GM18519 (cell line): ENCODE measurements around the gene ROR2.

Experiments
- ATAC-seq: cut with Tn5 transposase; IDR thresholded peaks from one replicate; pipeline ENCODE4 v1.9.1; 2021; ENCODE audit warnings: mild to moderate bottlenecking, moderate library complexity; ENCODE audit not compliant: unreplicated experiment, low FRiP score

ROR2 gene

DNA sequence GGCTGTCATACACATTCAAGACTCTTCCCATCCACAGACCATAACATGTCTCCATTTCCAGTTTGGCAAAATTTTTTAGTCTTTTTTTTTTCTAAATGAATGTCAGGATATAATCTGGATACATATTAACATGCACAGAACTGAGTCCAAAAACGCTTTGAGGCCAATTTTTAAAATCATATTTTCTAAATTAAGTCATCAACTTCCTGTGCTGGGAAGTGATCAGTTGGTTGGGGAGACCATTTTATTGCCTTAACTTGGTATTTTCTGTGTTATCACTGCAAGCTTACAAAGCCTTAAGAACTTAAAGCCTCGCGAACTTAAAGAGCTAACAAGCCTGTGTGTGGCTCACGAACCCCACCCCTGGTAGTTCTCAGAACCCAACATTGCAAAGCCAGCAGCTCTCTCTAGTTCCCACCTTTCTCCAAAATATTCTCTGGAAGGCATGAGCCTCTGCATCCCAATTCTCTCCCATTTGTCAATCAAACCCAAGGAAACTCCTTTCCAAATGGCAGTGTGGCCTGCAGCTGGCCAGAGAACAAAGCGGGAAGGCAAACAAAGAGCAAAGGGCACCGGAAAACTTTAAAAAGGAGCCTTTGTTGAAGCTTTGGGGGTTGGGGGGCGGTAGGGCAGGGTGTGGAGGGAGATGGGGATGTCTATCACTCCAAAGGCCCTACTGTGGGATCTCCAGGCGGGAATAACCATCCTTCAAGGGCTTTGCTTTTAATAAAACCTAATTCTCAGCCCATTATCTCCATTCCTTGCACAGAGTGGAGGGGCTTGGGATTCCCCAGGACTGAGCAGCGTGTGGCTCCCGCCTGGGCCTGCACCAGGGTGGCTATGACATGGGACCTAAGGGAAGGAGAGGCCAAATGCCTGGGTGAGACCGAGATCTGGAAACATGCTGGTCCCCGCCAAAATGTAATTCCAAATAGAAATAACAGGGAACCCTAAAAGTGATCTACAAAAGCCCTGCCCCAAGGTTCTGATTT is 65.0 kb downstream of the ROR2 start:
- no peak for ATAC-seq

DNA sequence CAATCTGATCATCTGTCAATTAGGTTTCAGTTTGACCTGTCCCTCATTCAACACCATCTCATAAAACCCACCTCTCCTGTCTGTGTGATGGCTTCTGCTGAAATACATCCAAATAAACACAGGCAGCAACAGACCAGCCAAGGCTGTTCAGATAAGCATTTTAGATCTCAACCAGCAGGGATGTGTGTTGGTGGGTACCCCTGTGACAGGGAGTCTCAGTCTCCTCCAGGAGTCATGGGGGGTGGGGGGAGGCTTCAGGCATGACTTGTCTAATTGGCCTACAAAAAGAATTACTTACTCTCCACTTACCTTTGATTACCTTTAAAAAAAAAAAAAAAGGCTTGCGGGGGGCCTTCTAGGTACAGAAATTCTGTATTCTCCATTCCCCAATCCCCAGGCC is 65.9 kb downstream of the ROR2 start:
- ATAC-seq = no peak

DNA sequence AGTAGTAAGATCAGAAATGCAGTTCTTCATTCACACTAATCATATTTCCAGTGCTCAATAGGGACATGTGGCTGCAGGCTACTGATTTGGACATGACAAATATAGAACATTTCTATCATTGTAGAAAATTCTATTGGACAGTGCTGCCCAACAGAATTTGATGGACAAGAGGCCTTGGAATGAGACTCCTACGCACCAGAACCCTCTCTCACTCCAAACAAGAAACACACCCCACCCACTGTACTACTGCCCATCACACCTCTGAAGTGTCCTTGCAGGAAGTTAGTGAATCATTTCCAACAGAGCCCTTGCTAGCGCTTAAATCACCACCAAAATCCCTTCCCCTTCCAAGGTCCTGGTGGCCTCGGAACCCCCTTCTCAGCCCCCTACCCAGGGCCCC is 66.5 kb downstream of the ROR2 start:
- no peak for ATAC-seq

DNA sequence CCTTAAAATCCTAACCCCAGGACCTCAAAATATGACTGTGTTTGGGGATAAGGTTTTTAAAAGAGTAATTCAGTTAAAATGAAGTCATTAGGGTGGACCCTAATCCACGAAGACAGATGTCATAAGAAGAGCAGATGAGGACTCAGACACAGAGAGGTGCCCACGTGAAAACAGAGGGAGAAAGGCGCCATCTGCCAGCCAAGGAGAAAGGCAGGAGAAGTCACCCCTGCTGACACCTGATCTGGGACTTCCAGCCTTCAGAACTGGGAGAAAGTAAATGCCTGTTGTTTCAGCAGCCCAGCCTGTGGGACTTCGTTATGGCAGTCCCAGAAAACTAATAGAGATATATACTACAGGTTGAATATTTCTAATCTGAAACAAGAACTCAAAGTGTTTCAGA is 67.4 kb downstream of the ROR2 start:
- ATAC-seq = no peak

DNA sequence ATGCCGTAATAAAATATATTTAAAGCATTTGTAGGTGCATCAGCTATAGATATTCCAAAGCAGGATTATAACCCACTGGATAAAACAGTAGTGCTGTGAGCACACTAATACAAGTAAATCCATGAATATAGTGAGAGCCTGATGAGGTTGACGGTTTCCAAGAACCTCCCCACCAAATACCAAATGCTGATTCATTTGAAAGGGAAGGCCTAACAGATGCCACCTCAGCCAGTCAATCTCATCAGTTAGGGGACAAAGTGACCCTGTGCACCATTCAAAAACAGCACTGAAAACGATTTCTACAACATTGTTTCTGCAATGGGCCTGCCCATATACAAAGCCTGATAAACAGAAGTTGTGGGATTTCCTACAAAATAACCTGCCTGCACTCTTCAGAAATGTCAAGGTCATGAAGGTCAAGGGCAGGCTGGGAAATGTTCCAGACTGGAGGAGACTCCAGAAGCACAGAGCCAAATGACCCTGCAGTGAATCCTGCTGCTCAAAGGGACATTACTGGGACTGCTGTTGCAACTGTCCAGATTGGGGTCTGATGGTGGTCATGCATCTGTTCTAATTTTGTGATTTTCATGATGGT is 69.6 kb downstream of the ROR2 start:
- ATAC-seq = no peak

DNA sequence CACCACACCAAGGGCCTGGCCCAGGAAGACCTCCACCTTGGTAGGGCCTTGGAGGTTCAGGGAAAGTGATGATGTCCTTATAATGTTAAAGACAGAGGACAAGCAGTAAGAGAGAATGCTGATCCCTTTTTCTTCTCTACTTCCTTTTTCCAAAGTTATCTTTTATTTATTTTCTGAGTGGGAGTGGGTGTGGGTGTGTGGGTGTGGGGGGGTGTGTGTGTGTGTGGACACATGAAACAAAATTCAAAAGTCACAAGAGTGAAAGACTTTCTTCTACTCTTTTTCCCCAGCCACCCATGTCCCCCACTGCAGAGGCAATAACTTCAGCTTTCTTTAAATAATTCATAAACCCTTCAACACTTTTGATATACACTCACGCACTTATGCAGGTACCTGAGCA is 70.8 kb downstream of the ROR2 start:
- ATAC-seq = no peak

DNA sequence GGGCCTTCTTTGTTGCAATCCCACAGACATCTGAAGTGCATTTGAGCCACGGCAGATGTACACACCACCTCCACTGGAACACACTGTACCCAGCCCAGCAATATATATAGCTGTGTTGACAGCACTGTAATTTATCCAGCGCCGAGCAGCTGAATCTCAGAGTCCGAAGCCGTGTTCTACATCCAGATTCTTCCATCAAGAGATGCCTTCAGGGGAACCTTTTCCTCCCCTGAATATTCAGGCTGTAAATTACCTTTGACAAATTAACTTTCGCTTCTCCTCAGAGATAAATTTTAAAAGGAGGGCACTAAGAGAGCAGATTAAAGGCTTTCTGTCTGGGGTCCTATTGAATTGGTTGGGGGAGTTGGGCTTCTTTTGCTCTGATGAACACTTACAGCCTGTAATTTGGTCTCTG is 76.4 kb downstream of the ROR2 start:
- ATAC-seq = no peak

DNA sequence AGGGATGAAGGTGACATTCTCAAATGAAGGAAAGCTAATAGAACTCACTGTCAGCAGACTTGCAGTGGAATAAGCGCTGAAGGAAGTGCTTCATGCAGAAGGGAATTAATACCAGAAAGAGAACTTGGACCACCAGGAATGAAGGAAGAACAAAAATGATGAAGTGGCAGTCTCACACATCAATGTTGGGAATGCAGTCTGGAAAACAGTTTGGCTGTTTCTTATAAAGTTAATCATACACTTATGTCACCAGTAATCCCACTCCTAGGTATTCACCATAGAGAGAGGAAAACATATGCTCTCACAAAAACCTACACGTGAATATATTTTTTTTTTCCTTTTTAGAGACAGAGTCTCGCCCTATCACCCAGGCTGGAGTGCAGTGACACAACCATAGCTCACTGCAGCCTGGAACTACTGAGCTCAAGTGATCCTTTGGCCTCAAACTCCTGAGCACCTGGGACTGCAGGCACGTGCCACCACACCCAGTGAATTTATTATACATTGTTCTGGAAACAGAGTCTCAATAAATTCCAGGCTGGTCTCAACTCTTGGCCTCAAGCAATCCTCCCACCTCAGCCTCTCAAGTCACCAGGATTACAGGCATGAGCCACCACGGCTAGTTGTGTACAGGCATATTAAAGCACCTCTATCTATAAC is 81.2 kb downstream of the ROR2 start:
- ATAC-seq = no peak

DNA sequence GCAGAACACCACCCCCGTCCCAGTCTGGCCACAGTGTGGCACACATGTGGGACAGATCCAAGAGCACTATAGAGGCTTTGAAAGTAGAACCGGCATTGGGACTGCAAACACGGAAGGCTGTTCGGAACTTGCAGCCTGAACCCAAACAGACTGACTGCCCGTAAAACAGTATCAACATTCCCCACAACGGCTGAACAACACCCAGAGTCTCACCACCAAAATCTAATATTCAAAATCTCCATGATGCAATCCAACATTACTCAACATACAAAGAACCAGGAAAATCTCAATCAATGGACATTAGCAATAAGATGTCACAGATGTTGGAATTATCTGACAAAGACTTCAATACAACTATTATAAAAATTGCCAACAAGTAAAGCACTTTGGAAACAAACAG is 82.3 kb downstream of the ROR2 start:
- ATAC-seq = no peak

DNA sequence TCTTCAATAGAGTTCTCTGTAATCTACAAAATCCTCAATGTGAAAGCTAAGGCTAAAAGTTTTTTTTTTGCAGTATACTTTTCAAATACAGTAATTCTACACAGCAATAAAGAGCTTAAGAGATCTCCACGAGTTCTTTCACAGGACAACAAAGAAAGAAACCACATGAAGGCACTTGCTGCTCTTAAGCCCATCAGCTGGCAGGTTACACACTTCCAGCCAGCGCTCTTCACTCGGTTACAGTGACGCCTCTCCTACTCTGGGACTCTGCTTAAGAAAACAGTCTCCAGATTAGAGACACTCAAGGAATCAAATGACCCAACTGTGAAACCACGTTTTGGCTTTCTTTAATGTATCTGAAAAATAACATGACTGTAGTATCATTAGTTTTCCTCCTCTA is 85.0 kb downstream of the ROR2 start:
- ATAC-seq = no peak

DNA sequence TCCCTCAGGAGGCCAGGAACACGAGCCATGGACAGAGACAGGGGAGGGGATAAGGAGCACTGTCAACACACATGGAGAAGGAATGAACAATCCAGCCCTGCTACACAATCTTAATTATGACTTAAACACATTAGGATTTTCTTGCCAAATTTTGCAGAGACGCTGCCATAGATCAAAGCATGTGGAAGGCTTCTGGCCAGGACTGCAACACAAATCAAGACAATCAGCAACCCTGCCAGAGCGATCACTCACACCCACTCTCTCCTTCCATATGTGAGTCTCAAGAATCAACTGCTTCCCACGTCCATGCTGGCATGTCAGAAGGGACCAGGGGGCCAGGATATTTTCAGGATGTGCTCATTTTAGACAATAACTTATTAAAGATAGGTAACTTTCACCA is 85.6 kb downstream of the ROR2 start:
- ATAC-seq = no peak

DNA sequence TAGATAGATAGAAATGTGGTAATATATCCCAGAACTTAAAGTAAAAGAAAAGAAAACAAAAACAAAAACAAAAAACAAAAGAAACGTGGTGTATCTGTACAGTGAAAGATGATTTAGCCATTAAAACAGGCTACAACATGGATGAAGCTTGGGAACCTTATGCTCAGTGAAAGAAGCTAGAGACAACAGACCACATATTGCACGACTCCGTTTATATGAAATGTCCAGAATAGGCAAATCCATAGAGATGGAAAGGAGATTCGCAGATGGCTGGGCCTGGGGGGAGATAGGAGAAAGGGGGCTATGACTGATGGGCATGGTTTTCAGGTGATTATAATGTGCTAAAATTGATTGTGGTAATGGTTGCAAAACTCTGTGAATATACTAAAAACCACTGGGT is 86.6 kb downstream of the ROR2 start:
- ATAC-seq = no peak

DNA sequence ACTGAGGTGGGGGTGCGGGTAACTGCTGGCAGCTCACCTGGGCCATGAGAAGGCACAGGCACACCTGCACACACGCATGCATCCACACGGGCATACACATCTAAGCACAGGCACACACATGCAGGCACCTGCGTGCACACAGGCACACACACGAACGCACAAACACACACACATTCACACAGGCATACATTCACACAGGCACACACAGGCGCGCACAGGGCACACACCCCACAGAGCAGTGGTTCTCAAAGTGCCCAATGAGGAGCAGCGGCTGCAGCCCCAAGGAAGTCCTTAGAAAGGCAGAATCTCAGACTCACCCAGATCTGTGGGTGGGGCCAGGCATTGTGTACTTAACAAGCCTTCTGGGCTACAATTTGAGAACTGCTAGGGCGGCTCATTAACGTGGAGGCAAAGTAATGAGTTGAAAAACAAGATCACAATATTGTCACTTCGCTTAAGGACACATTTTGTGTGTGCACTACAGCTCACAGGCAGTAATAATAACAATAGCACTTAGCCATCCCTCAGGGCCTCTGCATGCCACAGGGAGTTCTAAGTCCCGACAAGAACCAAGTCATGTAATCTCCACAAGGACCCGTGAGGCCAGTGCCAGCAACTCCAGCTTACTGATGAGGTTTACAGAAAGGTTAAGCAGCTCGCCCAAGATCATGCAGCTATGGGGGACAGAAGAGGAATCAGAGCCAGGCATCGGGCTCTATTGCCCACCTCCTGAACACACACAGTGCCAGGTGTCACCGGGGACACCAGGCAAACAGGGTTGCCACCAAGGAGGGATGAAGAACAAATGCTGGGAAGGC is 91.6 kb downstream of the ROR2 start:
- no peak for ATAC-seq

DNA sequence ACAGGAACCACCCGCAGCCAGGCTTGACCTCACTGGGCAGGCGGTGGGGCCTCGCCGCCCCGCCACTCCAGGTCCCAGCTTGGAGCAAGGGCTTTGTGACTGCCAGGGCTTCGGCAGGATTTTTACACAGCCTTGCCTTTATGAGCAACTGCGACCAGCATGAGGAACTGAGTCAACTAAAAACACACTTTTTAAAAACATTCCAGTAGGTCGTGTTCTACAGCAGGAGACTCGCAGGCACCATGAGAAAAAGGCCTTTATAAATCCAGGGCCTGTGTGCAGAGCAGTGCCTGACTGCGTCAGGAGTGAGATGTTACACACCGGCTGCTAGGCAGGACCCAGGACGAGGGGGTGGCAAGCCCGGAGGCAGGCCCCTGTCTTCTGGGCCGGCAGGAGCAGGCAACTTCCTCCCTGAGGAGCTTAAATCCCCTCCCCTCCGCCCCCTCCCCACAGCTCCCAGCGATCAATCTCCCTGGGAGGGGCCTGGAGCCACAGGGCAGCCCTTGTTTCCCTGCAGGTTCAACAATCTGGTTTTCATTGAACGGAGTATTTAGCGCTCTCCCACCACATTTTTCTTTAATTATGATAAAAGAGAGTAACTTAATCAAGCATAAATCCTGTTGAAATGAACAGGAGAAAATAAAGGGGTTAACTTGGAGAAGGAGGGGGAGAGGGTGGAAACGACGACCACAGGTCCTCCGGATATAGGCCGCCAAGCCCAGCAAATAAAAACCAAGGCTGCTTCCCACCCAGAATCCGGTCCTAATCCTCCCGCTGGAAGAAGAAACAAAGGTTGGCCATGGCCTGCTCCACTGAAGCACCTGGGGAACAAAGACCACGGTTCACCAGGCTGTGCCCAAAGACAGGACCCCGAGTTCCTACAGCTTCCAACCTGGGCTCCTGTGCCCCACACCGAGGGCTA is 92.5 kb downstream of the ROR2 start:
- no peak for ATAC-seq

DNA sequence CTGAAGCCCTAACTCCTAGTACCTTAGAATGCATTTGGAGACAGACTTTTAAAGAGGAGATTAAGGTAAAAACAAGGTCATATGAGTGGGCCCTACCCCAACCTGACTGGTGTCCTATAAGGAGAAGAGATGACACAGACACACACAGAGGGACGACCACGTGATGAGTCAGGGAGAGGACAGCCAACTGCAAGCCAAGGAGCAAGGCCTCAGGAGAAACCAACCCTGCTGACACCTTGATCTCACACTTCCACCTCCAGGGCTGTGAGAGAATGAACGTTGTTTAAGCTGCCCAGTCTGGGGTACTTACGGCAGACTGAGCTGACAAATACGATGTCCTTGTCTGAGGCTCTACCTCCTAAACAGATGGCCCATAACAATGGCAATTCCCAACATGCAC is 93.6 kb downstream of the ROR2 start:
- ATAC-seq = no peak

DNA sequence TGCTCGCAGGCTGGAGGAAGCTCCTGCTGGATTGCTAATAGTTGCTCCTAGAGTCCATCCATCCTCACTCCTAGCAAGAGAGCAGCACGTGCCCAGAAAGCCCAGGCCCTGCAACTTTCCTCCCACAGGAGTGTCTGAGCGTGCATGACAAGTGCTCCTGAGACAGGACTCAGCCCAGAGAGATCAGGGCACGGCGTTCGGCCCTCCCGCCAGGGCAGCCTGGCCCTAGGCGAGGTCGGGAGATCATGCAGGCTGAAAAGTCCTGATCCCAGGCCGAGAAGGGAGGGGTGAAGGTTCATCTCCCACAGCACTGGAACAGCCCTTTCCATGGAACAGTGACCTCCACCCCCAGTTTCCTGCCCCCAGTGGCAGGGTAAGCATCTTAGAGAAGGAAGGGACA is 94.8 kb downstream of the ROR2 start:
- ATAC-seq = no peak

DNA sequence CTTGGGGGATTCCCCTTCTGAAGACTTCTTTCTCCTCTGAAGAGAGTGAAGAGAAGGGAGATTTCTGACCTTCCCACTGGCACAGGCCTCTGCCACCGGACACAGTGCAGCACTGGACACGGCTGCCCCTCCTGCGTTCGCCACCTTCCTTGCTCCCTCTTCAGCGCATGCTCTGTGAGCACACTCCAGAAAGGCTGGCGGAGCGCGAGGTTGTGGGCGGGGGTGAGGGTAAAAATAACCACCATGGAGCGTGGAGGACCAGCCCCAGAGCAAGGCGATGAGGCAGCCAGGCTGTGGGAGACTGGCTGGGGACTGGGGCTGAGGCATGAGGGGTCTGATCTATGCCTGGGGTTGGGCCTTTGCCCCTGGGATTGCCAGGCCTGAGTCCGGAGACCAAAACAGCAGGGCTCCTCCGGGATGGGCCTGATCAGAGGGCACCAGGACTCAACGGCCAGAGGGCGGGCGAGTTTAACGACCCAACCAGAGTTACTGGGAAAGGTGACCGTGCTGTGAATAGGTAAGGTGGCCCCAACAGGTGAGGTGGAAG is 97.2 kb downstream of the ROR2 start:
- no peak for ATAC-seq

DNA sequence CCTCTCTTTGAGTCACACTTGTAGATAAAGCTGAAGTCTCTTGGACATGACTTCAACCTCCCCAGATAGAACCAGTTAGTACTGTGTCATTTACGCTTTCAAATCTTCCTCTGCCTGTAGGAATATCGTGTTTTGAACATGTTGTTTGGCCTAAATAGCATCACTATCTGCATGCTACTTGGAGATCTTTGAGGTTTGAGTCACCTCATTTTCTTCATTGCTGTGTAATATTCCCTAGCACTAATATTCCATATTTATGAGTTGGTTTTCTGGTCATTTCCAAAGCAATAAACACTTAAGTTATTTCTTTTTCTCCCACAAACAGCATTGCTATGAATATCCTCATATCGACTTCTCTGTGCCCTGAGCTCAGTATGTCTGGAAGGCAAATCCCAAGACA is 100.3 kb downstream of the ROR2 start:
- no peak for ATAC-seq

DNA sequence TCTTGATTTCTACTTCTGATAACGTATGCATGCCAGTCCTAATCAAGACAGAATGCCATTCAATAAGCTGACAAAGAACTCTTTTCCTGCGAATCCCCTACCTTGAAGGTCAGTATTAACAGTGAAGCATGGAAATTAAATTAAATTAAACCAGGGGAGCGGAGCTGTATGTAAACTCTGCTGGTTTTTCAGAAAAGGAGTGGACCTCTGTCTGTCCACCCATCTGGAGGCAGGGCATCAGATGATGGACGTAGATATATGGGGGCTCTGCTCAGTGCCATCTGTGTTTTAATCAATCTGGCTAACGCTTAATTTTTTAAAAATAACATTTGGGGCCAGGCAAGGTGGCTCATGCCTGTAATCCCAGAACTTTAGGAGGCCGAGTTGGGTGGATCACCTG is 101.9 kb downstream of the ROR2 start:
- no peak for ATAC-seq
